Cardiac fibroblast (primary cell): ENCODE results near the gene SPRED2.

Source experiments
- DNase-seq, 2 donors: peaks; one replicate each; pipeline versions ENCODE4 v3.0.0 to v3.0.0-alpha.2; 2010; ENCODE audit warnings: low read depth in 2 of 2
- H3K4me3 ChIP-seq, 2 donors: replicated peaks in 1 of 2; 1 replicate in 1 of 2; 2 replicates in 1 of 2; pipeline ENCODE4 v1.5.1; 2011; ENCODE audit warnings: low read depth in 2 of 2, low read length in 2 of 2, mild to moderate bottlenecking in 2 of 2, moderate library complexity in 1 of 2
- TF ChIP-seq, protein P1 (sequence below): IDR thresholded peaks from one replicate; pipeline ENCODE4 v1.5.1; 2011; ENCODE audit warnings: low read depth, mild to moderate bottlenecking, low read length, inconsistent platforms

The SPRED2 gene

DNA sequence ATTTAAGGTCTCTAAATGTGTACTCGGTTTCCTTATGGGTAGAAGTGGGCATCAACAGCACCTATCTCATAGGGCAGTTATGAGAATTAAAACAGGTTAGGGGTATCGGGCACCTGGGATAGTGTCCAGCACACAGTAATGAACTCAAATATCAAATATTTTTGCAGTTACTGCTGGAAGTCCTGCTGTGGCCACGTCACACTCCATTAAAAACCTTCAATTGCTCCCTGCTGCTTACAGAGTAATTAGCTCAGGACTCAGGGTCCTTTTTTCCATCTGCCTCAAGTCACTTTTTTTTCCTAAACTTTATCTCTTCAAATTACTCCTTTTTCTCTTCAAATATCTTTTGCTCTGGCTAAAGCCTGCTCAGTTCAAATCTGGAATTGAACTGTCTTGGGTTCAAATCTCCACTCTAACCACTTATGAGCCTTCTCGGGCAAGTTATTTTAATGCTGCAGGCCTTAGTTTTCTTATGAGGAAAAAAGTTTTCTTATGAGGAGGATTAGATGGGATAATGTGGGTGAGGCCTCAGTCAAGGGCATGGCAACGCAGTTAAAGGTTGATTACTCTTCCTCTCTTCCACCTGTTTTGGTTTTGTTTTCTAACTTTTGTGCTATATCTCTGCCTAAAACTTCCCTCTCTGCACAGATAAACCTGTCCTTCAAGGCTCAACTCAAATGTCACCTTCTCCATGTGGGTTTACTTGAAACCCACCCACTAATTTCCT lies 36.6 kb downstream of the SPRED2 start:
- H3K4me3 ChIP-seq: no peak overlapping the region
- DNase-seq: no peak
- TF ChIP-seq, protein P1, sequence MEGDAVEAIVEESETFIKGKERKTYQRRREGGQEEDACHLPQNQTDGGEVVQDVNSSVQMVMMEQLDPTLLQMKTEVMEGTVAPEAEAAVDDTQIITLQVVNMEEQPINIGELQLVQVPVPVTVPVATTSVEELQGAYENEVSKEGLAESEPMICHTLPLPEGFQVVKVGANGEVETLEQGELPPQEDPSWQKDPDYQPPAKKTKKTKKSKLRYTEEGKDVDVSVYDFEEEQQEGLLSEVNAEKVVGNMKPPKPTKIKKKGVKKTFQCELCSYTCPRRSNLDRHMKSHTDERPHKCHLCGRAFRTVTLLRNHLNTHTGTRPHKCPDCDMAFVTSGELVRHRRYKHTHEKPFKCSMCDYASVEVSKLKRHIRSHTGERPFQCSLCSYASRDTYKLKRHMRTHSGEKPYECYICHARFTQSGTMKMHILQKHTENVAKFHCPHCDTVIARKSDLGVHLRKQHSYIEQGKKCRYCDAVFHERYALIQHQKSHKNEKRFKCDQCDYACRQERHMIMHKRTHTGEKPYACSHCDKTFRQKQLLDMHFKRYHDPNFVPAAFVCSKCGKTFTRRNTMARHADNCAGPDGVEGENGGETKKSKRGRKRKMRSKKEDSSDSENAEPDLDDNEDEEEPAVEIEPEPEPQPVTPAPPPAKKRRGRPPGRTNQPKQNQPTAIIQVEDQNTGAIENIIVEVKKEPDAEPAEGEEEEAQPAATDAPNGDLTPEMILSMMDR: no peak

- no peak for DNase-seq
- H3K4me3 ChIP-seq: no peak overlapping the region
- TF ChIP-seq, protein P1: no peak
These were observed 38.5 kb downstream of the SPRED2 start for GRCh38 chr2:65393743-65394422.

DNA sequence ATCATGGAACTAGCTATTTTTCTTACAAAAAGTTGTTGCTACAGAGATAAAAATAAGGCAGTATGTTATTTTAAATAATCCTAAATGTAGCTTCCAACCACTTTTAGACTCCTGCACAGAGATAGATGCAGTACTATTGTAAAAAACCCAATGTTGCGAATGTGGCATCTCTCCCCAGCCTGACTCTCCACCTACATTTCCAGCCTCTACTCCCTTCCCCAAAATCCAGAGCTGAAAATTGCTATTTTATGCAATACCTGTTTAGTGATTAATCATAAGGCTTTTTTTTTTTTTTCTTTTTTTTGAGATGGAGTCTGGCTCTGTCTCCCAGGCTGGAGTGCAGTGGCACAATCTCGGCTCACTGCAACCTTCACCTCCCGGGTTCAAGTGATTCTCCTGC lies 39.4 kb downstream of the SPRED2 start:
- no peak overlapping the region for H3K4me3 ChIP-seq
- TF ChIP-seq, protein P1: no peak
- no peak for DNase-seq

- TF ChIP-seq, protein P1: no peak
- DNase-seq: no peak
- H3K4me3 ChIP-seq: no peak overlapping the region
These were observed 39.8 kb downstream of the SPRED2 start for GRCh38 chr2:65392609-65393008.

DNA sequence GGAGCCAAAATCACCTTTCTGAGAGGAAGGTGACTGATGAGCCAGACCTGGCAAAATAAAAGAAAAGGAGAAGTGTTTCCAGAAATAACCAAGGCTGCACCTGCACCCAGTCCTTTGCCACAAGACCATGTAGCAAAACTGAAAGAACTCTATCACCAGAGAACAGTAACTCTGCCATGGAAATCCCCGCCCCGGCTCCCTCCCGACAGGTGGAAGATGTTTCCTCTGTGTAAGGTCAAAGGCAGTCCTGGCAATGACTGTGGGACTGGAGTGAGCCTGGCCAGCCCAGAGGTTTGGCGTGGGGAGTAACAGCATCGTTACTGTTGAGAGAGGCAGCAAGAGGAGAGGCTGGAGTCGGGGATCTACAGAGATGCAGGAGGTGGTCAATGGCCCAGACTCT lies 42.3 kb downstream of the SPRED2 start:
- no peak overlapping the region for H3K4me3 ChIP-seq
- TF ChIP-seq, protein P1: no peak
- DNase-seq: no peak

DNA sequence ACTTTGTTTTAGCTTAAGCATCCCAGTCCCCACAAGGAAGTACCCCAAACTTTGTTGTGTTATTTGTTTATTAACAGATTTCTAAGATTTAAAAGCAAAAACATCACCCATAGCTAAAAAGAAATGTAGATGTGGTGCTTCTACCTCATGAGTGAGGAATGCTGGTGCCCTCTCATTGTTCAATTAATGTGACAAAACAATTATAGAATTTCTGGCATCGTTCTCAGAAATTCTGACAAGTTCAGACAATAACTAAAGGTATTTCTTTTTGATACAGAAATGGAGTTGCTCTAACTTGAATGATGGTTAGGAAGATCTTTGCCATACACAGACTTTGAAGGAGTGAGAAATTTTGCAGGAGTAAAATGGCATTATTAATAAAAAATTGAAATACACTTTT lies 42.9 kb downstream of the SPRED2 start:
- no peak for DNase-seq
- no peak overlapping the region for H3K4me3 ChIP-seq
- TF ChIP-seq, protein P1: no peak
